H1 (cell line): Measurements from ENCODE around the gene DDX55. TPM values are rescaled to one million over a fixed set of nuclear protein-coding genes. Genes with fewer than 3 reads are reported as not detected.

Experiments
- BCL11A ChIP-seq, 2 experiments: IDR thresholded peaks; one replicate each; pipeline ENCODE4 v1.6.1; 2011; ENCODE audit warnings: low read depth in 2 of 2, low read length in 2 of 2, mild to moderate bottlenecking in 2 of 2
- BRCA1 ChIP-seq: IDR thresholded peaks from 2 replicates; pipeline ENCODE4 v1.6.1; 2012; ENCODE audit warnings: low read depth, low read length, improper control_type of control experiment
- CBX5 ChIP-seq: fragments of 300-800, 300-1000 bp; sonication (generic); IDR thresholded peaks from 2 replicates; pipeline ENCODE4 v1.7.1; 2016; ENCODE audit warnings: antibody characterized with exemption, low read length, low read depth
- CHD2 ChIP-seq: IDR thresholded peaks from 2 replicates; pipeline ENCODE4 v1.6.1; 2012; ENCODE audit warnings: low read length, improper control_type of control experiment
- EZH2 ChIP-seq: fragments of 200-600 bp; sonication (generic); IDR thresholded peaks from 2 replicates; pipeline ENCODE4 v1.7.1; 2012; ENCODE audit warnings: low read depth, mild to moderate bottlenecking, moderate library complexity, low read length, inconsistent platforms; ENCODE audit not compliant: severe bottlenecking
- MAFK ChIP-seq: IDR thresholded peaks from 2 replicates; pipeline ENCODE4 v1.6.1; 2012; ENCODE audit warnings: low read depth, mild to moderate bottlenecking, improper control_type of control experiment, low read length
- NRF1 ChIP-seq: IDR thresholded peaks from 2 replicates; pipeline ENCODE4 v1.6.1; 2011; ENCODE audit warnings: mild to moderate bottlenecking, low read depth, low read length, improper control_type of control experiment
- PHF8 ChIP-seq: fragments of 200-600 bp; sonication (generic); conservative IDR thresholded peaks from 2 replicates; pipeline ENCODE4 v1.7.1; 2012; ENCODE audit warnings: low read depth, mild to moderate bottlenecking, inconsistent platforms, low read length, moderate library complexity
- RBBP5 ChIP-seq: IDR thresholded peaks from 2 replicates; pipeline ENCODE4 v1.7.1; 2012; ENCODE audit warnings: low read depth, mild to moderate bottlenecking, inconsistent platforms, low read length, moderate library complexity, borderline replicate concordance
- SIRT6 ChIP-seq: IDR thresholded peaks from one replicate; pipeline ENCODE4 v1.7.1; 2012; ENCODE audit warnings: low read length, inconsistent platforms
- SP1 ChIP-seq: IDR thresholded peaks from 2 replicates; pipeline ENCODE4 v1.6.1; 2011; ENCODE audit warnings: low read depth, low read length
- SP2 ChIP-seq: IDR thresholded peaks from 2 replicates; pipeline ENCODE4 v1.6.1; 2012; ENCODE audit warnings: mild to moderate bottlenecking, low read length, inconsistent platforms
- SP4 ChIP-seq: IDR thresholded peaks from 2 replicates; pipeline ENCODE4 v1.6.1; 2012; ENCODE audit warnings: low read length, inconsistent platforms
- TAF1 ChIP-seq: IDR thresholded peaks from 2 replicates; pipeline ENCODE4 v1.6.1; 2011; ENCODE audit warnings: mild to moderate bottlenecking, low read depth, low read length
- TAF7 ChIP-seq: optimal IDR thresholded peaks from 2 replicates; pipeline ENCODE3; 2011; ENCODE audit warnings: low read depth, mild to moderate bottlenecking, inconsistent platforms, low read length, moderate library complexity, borderline replicate concordance
- TBP ChIP-seq: IDR thresholded peaks from 2 replicates; pipeline ENCODE4 v1.6.1; 2011; ENCODE audit warnings: low read depth, low read length, improper control_type of control experiment
- TEAD4 ChIP-seq: IDR thresholded peaks from 2 replicates; pipeline ENCODE4 v1.6.1; 2012; ENCODE audit warnings: low read depth, low read length, inconsistent platforms, mixed read lengths
- YY1 ChIP-seq: IDR thresholded peaks from 2 replicates; pipeline ENCODE4 v1.6.1; 2011; ENCODE audit warnings: low read depth, mild to moderate bottlenecking, low read length
- ZNF274 ChIP-seq: IDR thresholded peaks from 2 replicates; pipeline ENCODE4 v1.7.0; 2012; ENCODE audit warnings: low read length, borderline replicate concordance; ENCODE audit errors: extremely low read depth
- polyA plus RNA-seq, 7 experiments: library from polyadenylated mRNA; depleted of rRNA in 3 of 7; stranded (reverse) in 5 of 7; unstranded in 2 of 7; fragments of >200 nt in 5 of 7; fragments of 200-250 nt in 2 of 7; gene quantifications; 1 replicate in 5 of 7; 2 replicates in 1 of 7; 4 replicates in 1 of 7; pipeline versions ENCODE4 v1.2.1 to v1.2.3, GENCODE V29; 2011 to 2013; ENCODE audit warnings: missing spikeins in 2 of 7, mixed read lengths in 2 of 7
- total RNA-seq: library from RNA; stranded (reverse); fragmentation: NEBNext Ultra II Directional; extraction: Animal tissue kit (Norgen Biotek cat#: 25700); gene quantifications from 2 replicates; pipeline ENCODE4 v1.2.1, GENCODE V29; 2021
- TF ChIP-seq, protein P1 (sequence below): IDR thresholded peaks from 2 replicates; pipeline ENCODE4 v1.6.1; 2012; ENCODE audit warnings: low read length, inconsistent platforms
- TF ChIP-seq, protein P2 (sequence below): IDR thresholded peaks from 2 replicates; pipeline ENCODE4 v1.6.1; 2012; ENCODE audit warnings: inconsistent platforms
- TF ChIP-seq, protein P3 (sequence below): IDR thresholded peaks from 2 replicates; pipeline ENCODE4 v1.6.1; 2011; ENCODE audit warnings: low read length, improper control_type of control experiment

DDX55 gene
- total and polyA plus RNA-seq, 2 of the 8 experiments (the other 6 are each of a cell fraction or from before 2014, with no cell fraction given) = 25.8 to 37.7 TPM

DNA sequence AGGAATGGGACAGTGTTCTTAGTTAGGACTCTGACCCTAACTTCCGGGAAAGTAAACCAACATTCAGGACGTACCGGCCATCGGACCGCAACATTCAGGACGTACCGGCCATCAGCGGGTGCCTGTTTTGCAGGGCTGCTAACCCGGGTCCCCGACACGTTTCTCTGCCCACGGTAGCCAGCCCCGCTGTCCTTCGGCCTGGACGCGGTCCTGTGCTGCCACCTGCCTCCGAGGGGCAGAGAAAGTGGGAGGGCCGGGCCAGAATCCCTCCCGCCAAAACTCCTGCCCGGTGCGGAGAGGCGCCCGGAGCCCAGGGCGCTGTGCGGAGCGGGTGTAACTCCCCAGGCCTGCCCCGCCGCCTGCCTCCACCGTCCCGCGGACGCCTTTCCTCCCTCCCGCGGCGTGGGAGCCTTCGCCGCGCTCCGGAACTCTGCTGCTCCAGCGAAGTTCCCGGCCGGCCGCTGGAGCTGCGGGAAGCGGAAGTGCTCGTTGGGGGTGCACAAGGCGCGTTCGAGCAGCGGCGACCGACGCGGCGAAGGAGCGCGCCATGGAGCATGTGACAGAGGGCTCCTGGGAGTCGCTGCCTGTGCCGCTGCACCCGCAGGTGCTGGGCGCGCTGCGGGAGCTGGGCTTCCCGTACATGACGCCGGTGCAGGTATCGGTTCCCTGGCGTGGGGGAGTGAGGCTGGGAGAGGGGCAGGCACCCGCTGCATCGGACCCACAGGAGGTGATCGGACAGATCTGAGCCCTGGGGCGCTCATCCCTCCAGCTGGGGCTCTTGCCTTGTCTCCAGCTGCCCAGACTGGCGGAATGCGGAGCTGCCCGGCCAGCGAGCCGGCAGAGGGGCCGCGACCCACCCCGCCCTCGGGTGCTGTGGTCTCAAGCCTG, at the start of gene DDX55 (continued):
- peak; percentile 70; the same call in 1 of the 2 replicates for TF ChIP-seq YY1
- peak; percentile 95 for TF ChIP-seq PHF8
- no peak for TF ChIP-seq MAFK
- TF ChIP-seq, protein P1, sequence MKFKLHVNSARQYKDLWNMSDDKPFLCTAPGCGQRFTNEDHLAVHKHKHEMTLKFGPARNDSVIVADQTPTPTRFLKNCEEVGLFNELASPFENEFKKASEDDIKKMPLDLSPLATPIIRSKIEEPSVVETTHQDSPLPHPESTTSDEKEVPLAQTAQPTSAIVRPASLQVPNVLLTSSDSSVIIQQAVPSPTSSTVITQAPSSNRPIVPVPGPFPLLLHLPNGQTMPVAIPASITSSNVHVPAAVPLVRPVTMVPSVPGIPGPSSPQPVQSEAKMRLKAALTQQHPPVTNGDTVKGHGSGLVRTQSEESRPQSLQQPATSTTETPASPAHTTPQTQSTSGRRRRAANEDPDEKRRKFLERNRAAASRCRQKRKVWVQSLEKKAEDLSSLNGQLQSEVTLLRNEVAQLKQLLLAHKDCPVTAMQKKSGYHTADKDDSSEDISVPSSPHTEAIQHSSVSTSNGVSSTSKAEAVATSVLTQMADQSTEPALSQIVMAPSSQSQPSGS = no peak
- TF ChIP-seq, protein P2, sequence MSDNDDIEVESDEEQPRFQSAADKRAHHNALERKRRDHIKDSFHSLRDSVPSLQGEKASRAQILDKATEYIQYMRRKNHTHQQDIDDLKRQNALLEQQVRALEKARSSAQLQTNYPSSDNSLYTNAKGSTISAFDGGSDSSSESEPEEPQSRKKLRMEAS = peak; percentile 86
- no peak for TF ChIP-seq RBBP5
- TF ChIP-seq CBX5 = no peak
- TF ChIP-seq, protein P3, sequence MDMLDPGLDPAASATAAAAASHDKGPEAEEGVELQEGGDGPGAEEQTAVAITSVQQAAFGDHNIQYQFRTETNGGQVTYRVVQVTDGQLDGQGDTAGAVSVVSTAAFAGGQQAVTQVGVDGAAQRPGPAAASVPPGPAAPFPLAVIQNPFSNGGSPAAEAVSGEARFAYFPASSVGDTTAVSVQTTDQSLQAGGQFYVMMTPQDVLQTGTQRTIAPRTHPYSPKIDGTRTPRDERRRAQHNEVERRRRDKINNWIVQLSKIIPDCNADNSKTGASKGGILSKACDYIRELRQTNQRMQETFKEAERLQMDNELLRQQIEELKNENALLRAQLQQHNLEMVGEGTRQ = peak; percentile 66
- no peak for TF ChIP-seq BCL11A (IDR thresholded peaks at IDR 0.05; ENCODE audit: low read depth in 2 of 2, low read length in 2 of 2)
- TF ChIP-seq BRCA1 = no peak
- TF ChIP-seq NRF1 = no peak
- peak; percentile 94 for TF ChIP-seq TAF1
- TF ChIP-seq SP2 = no peak
- no peak for TF ChIP-seq EZH2
- no peak; the same call in 1 of the 2 replicates for TF ChIP-seq TEAD4
- TF ChIP-seq TAF7 = peak; percentile 86
- TF ChIP-seq TBP = peak; percentile 88
- no peak for TF ChIP-seq SIRT6
- no peak for TF ChIP-seq ZNF274
- TF ChIP-seq SP1 = 0 out of 2 replicates have a peak, but pooled peaks have one; percentile 9
- TF ChIP-seq SP4 = no peak
- no peak for TF ChIP-seq CHD2
